Activated CD8-positive, alpha-beta memory T cell treated with anti-CD3 and anti-CD28 coated beads for 1 hour (primary cell): ENCODE data around the gene ATP2B2.

Experiments used
- DNase-seq, 2 donors: peaks; one replicate each; pipeline ENCODE4 v3.0.0-alpha.2; 2020; ENCODE audit warnings: low read depth in 1 of 2; ENCODE audit errors: extremely low read depth in 1 of 2

ATP2B2 gene

GRCh38 chr3:10405816-10406215 is 99.6 kb downstream of the ATP2B2 start:
- no peak for DNase-seq

- DNase-seq, result no peak
Measured at GRCh38 chr3:10404876-10405275, 100.5 kb downstream of the ATP2B2 start.

GRCh38 chr3:10404377-10404776 is 101.0 kb downstream of the ATP2B2 start:
- DNase-seq, result no peak

GRCh38 chr3:10401990-10402761 is 103.2 kb downstream of the ATP2B2 start:
- DNase-seq, result no peak

GRCh38 chr3:10400749-10401495 is 104.5 kb downstream of the ATP2B2 start:
- no peak for DNase-seq

- no peak for DNase-seq
Measured at GRCh38 chr3:10400050-10400748, 105.2 kb downstream of the ATP2B2 start.

GRCh38 chr3:10399634-10400033 is 105.8 kb downstream of the ATP2B2 start:
- DNase-seq, result no peak

- no peak for DNase-seq
Measured at GRCh38 chr3:10398341-10398740, 107.0 kb downstream of the ATP2B2 start.

GRCh38 chr3:10397879-10398278 is 107.5 kb downstream of the ATP2B2 start:
- no peak for DNase-seq

- no peak for DNase-seq
Measured at GRCh38 chr3:10396931-10397330, 108.5 kb downstream of the ATP2B2 start.

GRCh38 chr3:10396083-10396482 is 109.3 kb downstream of the ATP2B2 start:
- no peak for DNase-seq

- DNase-seq, result no peak
Measured at GRCh38 chr3:10395671-10396070, 109.7 kb downstream of the ATP2B2 start.

GRCh38 chr3:10395196-10395595 is 110.2 kb downstream of the ATP2B2 start:
- no peak for DNase-seq

- DNase-seq, result no peak
Measured at GRCh38 chr3:10394491-10395025, 110.8 kb downstream of the ATP2B2 start.

GRCh38 chr3:10393514-10393913 is 111.9 kb downstream of the ATP2B2 start:
- no peak for DNase-seq

- DNase-seq, result no peak
Measured at GRCh38 chr3:10392906-10393461, 112.4 kb downstream of the ATP2B2 start.

- no peak for DNase-seq
Measured at GRCh38 chr3:10392244-10392643, 113.1 kb downstream of the ATP2B2 start.

GRCh38 chr3:10391391-10391790 is 114.0 kb downstream of the ATP2B2 start:
- no peak for DNase-seq

- DNase-seq, result no peak
Measured at GRCh38 chr3:10390641-10391373, 114.6 kb downstream of the ATP2B2 start.

GRCh38 chr3:10389995-10390394 is 115.4 kb downstream of the ATP2B2 start:
- DNase-seq, result no peak
